HepG2 (cell line): Measurements from ENCODE around the gene SMPX.

ENCODE experiments used
- HMGXB4 ChIP-seq, 2 experiments: sonication (generic) in 1 of 2; formaldehyde crosslinking in 1 of 2; IDR thresholded peaks; 2 replicates each; pipeline versions ENCODE4 v1.4.0 to v1.6.1; 2018 to 2020; ENCODE audit warnings: missing genetic modification reagents in 2 of 2, borderline replicate concordance in 1 of 2, low read depth in 1 of 2, mild to moderate bottlenecking in 1 of 2, missing biosample characterization in 1 of 2
- MAZ ChIP-seq, 2 experiments: sonication (generic) in 1 of 2; formaldehyde crosslinking in 1 of 2; IDR thresholded peaks; 2 replicates each; pipeline versions ENCODE4 v1.5.0 to v1.6.1; 2012 to 2020; ENCODE audit warnings: low read depth in 2 of 2, mild to moderate bottlenecking in 2 of 2, borderline replicate concordance in 1 of 2, improper control_type of control experiment in 1 of 2, low read length in 1 of 2, missing genetic modification reagents in 1 of 2, moderate library complexity in 1 of 2
- STAT5B ChIP-seq: sonication (generic); formaldehyde crosslinking; IDR thresholded peaks from 2 replicates; pipeline ENCODE4 v1.4.0; 2020; ENCODE audit warnings: missing genetic modification reagents
- ZGPAT ChIP-seq: IDR thresholded peaks from 2 replicates; pipeline ENCODE4 v1.6.1; 2016; ENCODE audit warnings: mild to moderate bottlenecking
- TF ChIP-seq, protein P1 (sequence below): sonication (generic); formaldehyde crosslinking; IDR thresholded peaks from 2 replicates; pipeline ENCODE4 v1.4.0; 2020; ENCODE audit warnings: mild to moderate bottlenecking, missing genetic modification reagents

GRCh38 chrX:21741869-21742701 lies 15.8 kb downstream of the SMPX start:
- TF ChIP-seq, protein P1, sequence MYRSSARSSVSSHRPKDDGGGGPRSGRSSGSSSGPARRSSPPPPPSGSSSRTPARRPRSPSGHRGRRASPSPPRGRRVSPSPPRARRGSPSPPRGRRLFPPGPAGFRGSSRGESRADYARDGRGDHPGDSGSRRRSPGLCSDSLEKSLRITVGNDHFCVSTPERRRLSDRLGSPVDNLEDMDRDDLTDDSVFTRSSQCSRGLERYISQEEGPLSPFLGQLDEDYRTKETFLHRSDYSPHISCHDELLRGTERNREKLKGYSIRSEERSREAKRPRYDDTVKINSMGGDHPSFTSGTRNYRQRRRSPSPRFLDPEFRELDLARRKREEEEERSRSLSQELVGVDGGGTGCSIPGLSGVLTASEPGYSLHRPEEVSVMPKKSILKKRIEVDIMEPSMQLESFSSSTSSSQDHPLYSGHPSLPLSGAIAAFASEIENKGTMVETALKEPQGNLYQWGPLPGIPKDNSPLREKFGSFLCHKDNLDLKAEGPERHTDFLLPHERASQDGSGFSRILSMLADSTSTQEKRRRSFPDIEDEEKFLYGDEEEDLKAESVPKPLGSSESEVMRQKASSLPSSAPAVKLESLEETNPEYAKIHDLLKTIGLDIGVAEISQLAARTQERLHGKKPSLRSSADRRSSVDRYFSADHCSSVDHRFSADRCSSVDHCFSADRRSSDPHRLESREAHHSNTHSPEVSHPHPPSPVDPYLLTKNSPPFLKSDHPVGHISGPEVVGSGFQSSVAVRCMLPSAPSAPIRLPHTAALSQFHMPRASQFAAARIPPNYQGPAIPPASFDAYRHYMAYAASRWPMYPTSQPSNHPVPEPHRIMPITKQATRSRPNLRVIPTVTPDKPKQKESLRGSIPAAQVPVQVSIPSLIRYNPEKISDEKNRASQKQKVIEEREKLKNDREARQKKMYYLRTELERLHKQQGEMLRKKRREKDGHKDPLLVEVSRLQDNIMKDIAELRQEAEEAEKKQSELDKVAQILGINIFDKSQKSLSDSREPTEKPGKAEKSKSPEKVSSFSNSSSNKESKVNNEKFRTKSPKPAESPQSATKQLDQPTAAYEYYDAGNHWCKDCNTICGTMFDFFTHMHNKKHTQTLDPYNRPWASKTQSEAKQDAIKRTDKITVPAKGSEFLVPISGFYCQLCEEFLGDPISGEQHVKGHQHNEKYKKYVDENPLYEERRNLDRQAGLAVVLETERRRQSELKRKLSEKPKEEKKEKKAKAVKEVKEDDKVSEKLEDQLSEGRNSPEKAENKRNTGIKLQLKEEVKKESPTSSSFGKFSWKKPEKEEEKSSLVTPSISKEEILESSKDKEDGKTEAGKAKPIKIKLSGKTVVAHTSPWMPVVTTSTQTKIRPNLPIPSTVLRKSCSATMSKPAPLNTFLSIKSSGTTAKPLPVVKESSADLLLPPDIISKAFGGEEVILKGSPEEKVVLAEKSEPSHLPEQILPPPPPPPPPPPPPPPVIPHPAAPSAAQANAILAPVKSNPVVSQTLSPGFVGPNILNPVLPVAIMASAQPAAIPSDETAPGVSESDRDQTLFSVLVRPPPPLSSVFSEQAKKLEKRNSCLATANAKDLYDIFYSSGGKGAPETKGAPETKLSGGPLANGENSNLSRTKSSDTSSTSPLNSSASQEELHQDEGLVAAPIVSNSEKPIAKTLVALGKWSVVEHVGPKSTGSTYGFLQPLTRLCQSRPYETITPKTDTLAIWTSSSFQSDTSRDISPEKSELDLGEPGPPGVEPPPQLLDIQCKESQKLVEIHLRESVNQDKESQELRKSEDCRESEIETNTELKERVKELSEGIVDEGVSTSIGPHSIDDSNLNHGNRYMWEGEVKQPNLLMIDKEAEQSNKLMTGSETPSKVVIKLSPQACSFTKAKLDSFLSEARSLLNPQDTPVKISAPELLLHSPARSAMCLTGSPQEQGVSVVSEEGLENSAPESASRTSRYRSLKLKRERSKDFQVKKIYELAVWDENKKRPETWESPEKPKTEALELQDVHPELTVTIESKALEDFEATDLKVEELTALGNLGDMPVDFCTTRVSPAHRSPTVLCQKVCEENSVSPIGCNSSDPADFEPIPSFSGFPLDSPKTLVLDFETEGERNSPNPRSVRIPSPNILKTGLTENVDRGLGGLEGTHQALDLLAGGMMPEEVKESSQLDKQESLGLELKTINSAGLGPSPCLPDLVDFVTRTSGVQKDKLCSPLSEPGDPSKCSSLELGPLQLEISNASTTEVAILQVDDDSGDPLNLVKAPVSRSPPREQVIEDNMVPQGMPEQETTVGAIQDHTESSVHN: no peak
- TF ChIP-seq ZGPAT (CRISPR knock-in tag) (no peak), STAT5B (CRISPR knock-in tag) (no peak), HMGXB4 (CRISPR knock-in tag; IDR thresholded peaks at IDR 0.05; ENCODE audit: borderline replicate concordance in 1 of 2, low read depth in 1 of 2) (no peak), MAZ (IDR thresholded peaks at IDR 0.05; ENCODE audit: borderline replicate concordance, low read depth, low read length) (no peak), MAZ (CRISPR knock-in tag; IDR thresholded peaks at IDR 0.05; ENCODE audit: low read depth) (no peak)
